Esophagus (tissue), 2 donors: ENCODE data around the gene AHNAK. TPM values are rescaled to one million over a fixed set of nuclear protein-coding genes. Genes with fewer than 3 reads are reported as not detected.
"Not testable (repeated sequence)": the region's sequence is repeated elsewhere in the genome, so short reads cannot be mapped to it uniquely, and the experiment has no call there.

Source experiments
- H3K27ac ChIP-seq, 2 donors: one replicate each; pipeline ENCODE4 v1.5.1; 2013; ENCODE audit warnings: low read depth in 2 of 2, mild to moderate bottlenecking in 2 of 2, inconsistent platforms in 1 of 2, low read length in 1 of 2, moderate library complexity in 1 of 2
- H3K27me3 ChIP-seq, 2 donors: one replicate each; pipeline ENCODE4 v1.6.1; 2013; ENCODE audit warnings: low read length in 2 of 2, control low read depth in 1 of 2, mild to moderate bottlenecking in 1 of 2; ENCODE audit not compliant: insufficient read depth in 2 of 2, control insufficient read depth in 1 of 2
- H3K36me3 ChIP-seq, 2 donors: one replicate each; pipeline ENCODE4 v1.6.1; 2013; ENCODE audit warnings: low read length in 1 of 2; ENCODE audit not compliant: control insufficient read depth in 2 of 2, insufficient read depth in 2 of 2
- H3K4me1 ChIP-seq, 2 donors: one replicate each; pipeline ENCODE4 v1.6.1; 2013; ENCODE audit warnings: low read length in 1 of 2; ENCODE audit not compliant: control insufficient read depth in 2 of 2, insufficient read depth in 2 of 2
- H3K4me3 ChIP-seq, 2 donors: one replicate each; pipeline ENCODE4 v1.5.1; 2013; ENCODE audit warnings: low read length in 2 of 2, mild to moderate bottlenecking in 2 of 2, low read depth in 1 of 2, moderate library complexity in 1 of 2
- H3K9me3 ChIP-seq, 2 donors: one replicate each; pipeline ENCODE4 v1.6.1; 2013; ENCODE audit warnings: mild to moderate bottlenecking in 2 of 2, low read depth in 1 of 2, low read length in 1 of 2, moderate library complexity in 1 of 2; ENCODE audit not compliant: control insufficient read depth in 2 of 2, insufficient read depth in 1 of 2
- WGBS, 2 donors: extraction: QIAGEN DNeasy Blood & Tissue Kit; methylation state at CpG; one replicate each; pipeline ENCODE4 v1.1.7; 2013; 5-methylcytosine and 5-hydroxymethylcytosine counted together
- polyA plus RNA-seq, 2 donors: library from polyadenylated mRNA; stranded (reverse); fragments of 200-250 nt; gene quantifications; one replicate each; pipeline ENCODE4 v1.2.3, GENCODE V29; 2013
- donor health status: healthy with polysubstance abuse.
- donor health status: Bipolar disorder and iron deficiency.

Gene AHNAK
- polyA plus RNA-seq, 2 donors, result 168 to 195 TPM

DNA sequence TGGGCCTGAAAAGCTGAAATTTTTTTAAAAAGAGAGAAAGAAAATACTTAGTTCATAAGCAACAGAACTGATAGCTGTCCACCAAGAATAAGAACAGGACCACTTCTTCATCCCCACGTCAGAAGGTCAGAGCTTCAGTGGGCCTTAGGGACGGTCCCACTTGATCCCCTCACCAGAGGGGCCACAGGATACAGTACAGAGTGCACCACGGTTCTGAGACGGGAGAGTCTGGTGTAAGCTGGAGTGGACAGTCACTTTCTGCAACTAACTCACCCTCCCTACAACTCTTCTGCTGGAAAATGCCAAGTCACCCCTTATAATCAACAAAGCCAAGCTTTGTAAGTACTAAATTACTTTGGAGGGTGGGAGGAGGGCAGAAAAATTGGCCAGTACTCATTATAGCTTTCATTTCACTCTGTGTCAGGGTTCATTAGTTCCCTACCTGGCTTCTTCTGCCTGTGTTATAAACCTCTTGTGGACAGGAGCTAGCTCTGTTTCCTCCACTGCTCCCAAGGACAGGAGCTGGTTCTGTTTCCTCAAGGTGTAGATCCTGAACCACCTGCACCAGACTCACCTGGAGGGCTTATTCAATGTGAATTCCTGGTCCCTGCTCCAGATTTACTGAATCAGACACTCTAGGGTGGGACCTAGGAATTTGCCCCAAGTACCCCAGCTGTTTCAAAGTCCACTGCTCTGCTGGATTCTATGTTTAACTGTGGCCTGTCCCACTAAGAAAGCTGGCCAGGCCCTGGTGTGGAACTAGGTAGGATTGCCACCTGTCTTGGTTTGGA lies 88.2 kb downstream of the AHNAK start:
- 44 to 56% methylated on average over 4 of the region's 4 CpGs for WGBS, 2 donors
- H3K27ac ChIP-seq, result no peak overlapping the region

DNA sequence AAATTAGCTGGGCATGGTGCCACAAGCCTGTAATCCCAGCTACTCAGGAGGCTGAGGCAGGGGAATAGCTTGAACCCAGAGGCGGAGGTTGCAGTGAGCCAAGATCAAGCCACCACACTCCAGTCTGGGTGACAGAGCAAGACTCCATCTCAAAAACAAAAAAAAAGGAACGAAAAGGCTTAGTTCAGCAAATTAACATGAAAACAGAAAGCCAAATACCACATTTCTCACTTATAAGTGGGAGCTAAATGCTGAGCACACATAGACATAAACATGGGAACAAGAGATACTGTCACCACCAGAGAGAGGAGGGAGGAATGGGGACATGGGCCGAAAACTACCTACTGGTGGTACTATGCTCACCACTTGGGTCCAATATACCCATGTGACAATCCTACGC lies 89.1 kb downstream of the AHNAK start:
- WGBS, 2 donors, result 81 to 85% methylated on average over 4 of the region's 4 CpGs
- Histone ChIP-seq H3K4me3 (no peak overlapping the region), H3K27ac (no peak overlapping the region), H3K36me3 (no peaks in the 10 kb centered on the region), H3K9me3 (no peaks in the 10 kb centered on the region), H3K4me1 (no peaks in the 10 kb centered on the region), H3K27me3 (no peaks in the 10 kb centered on the region)

More for the DNA sequence above, 88.2 kb downstream of the AHNAK start:
- no peaks in the 10 kb centered on the region for H3K9me3 ChIP-seq
- H3K4me1 ChIP-seq, result no peaks in the 10 kb centered on the region
- no peaks in the 10 kb centered on the region for H3K27me3 ChIP-seq
- H3K36me3 ChIP-seq, result no peaks in the 10 kb centered on the region
- no peak overlapping the region for H3K4me3 ChIP-seq

DNA sequence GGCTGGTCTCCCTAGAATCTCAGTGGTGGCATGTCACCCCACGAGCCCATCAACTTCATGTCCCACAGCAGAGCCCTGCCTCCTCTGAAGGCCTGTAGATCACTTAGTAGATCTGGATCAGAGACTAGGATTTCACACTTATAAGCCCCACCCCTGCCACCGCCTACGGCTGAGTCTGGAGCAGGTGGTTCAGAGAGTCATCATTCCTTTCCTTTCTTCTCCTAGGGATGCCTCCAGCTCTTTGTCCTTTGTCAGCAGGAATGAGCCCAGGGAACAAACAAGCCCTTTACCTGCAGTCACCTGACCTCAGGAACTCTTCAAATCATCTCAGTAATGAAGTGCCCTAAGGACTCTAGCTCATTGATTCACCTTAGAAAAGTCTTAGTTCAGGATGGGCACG lies 90.0 kb downstream of the AHNAK start:
- WGBS, 2 donors, result 66 to 78% methylated on average over 4 of the region's 4 CpGs
- Histone ChIP-seq H3K27ac (no peak overlapping the region), H3K4me1 (no peaks in the 10 kb centered on the region), H3K36me3 (no peaks in the 10 kb centered on the region), H3K9me3 (no peaks in the 10 kb centered on the region), H3K27me3 (no peaks in the 10 kb centered on the region), H3K4me3 (no peak overlapping the region)

DNA sequence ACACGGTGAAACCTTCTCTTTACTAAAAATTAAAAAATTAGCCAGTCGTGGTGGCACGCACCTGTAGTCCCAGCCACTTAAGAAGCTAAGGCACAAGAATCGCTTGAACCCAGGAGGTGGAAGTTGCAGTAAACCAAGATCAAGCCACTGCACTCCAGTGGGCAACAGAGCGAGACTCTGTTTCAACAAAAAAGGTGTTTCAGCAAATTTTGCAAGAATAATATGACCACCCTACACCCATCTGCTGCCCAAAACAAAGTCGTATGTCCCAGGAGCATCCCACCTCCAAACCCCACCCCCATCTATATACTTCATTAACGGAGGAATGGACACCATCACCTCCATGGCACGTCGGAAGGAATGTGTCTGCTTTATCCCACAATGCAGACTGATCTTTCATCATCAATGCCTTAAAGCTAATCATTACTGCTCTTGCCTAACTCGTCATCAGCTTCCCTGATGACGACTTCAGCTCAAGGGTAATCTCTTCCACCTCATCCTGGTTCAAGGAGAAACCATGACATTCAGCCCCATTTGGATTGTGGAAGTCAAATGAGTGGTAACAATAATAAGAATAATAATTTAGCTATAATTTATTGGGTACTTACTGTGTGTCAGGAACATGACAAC lies 93.7 kb downstream of the AHNAK start:
- Histone ChIP-seq H3K27ac (no peak overlapping the region), H3K9me3 (no peaks in the 10 kb centered on the region), H3K4me1 (peaks cover 0 to 3% of the 10 kb centered on the region in 2 donors), H3K36me3 (no peaks in the 10 kb centered on the region), H3K4me3 (no peak overlapping the region), H3K27me3 (no peaks in the 10 kb centered on the region)
- 94% methylated on average over 11 of the region's 11 CpGs for WGBS, 2 donors

DNA sequence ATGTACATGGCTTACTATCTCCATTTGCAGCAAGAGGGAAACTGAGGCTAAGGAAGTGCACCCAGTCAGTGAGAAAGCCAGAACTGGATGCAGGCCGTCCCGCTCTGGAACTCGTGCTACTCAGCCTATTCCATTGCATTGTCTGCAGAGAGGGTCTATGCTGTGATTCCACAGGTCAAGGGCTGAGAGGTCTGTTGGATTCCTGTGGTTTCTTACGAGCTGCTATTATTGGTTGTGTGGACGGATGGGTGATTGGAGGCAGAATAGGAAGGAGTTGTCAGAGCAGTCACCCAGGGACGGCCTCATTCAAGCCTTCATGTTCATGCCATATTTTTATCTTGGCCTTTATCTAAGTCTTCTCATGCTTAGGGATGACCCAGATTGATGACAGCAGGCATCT lies 94.3 kb downstream of the AHNAK start:
- Histone ChIP-seq H3K4me1 (peaks cover 0 to 3% of the 10 kb centered on the region in 2 donors), H3K36me3 (no peaks in the 10 kb centered on the region), H3K27me3 (no peaks in the 10 kb centered on the region), H3K4me3 (no peak overlapping the region), H3K9me3 (no peaks in the 10 kb centered on the region), H3K27ac (no peak overlapping the region)
- WGBS, 2 donors, result 89 to 95% methylated on average over 6 of the region's 6 CpGs

DNA sequence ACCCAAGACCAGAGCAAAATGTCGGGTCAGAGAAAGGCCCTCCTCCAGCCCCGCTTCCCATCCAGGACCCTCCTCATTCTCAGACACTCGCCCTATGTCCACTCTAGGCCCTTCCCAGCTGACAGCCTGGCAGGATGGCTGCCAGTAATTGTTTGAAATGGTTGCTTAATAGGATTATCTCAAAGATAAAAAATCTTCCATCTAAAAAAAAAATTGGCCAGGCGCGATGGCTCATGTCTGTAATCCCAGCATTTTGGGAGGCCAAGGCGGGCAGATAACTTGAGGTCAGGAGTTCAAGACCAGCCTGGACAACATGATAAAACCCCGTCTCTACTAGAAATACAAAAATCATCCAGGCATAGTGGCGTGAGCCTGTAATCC lies 95.4 kb downstream of the AHNAK start:
- Histone ChIP-seq H3K4me3 (no peak overlapping the region), H3K27me3 (no peaks in the 10 kb centered on the region), H3K9me3 (no peaks in the 10 kb centered on the region), H3K4me1 (peaks cover 0 to 3% of the 10 kb centered on the region in 2 donors), H3K36me3 (no peaks in the 10 kb centered on the region), H3K27ac (no peak overlapping the region)
- WGBS, 2 donors, result 84 to 85% methylated on average over 8 of the region's 8 CpGs

DNA sequence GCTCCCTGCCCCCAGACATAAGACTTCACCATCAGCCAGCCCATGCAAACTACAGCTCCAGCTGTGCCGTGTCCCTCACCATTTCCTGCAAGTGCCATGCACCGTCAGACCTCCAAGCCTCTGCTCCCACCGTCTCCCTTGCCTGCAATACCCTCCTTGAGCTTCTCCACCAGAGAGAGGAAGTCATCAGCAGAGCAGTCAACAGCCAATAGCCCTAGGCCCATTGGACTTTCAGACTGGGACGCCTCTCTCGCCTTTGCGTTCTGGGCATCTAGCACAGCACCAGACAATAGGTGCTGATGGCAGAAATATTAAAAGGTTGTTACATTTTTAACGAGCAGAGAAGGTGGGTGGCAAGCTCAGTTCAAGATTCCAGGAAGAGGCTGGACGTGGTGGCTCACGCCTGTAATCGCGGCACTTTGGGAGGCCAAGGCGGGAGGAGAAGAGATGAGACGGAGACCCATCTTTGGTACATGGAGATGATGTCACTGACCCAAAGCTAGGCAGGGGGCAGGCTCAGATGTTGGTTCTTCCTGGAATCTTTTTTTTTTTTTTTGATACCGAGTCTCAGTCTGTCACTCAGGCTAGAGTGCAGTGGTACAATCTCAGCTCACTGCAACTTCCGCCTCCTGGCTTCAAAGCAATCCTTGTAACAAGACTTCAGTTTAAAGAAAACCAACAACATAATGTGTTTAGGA lies 95.9 kb downstream of the AHNAK start:
- WGBS, 2 donors, result 92% methylated on average over 15 of the region's 15 CpGs
- Histone ChIP-seq H3K36me3 (no peaks in the 10 kb centered on the region), H3K9me3 (no peaks in the 10 kb centered on the region), H3K27ac (no peak overlapping the region), H3K27me3 (no peaks in the 10 kb centered on the region), H3K4me1 (peaks cover 3 to 4% of the 10 kb centered on the region in 2 donors), H3K4me3 (no peak overlapping the region)

DNA sequence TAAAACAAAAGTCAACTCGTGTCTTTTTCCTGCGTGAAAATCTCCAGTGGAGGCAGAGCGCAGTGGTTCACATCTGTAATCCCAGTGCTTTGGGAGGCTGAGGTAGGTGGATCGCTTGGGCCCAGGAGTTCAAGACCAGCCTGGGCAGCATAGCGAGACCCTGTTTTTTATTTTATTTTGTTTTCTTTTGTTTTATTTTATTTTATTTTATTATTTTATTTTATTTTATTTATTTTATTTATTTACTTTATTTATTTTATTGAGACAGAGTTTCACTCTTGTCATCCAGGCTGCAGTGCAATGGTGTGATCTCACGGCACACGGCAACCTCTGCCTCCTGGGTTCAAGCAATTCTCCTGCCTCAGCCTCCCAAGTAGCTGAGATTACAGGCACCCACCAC lies 96.7 kb downstream of the AHNAK start:
- H3K36me3 ChIP-seq, result not testable (repeated sequence)

DNA sequence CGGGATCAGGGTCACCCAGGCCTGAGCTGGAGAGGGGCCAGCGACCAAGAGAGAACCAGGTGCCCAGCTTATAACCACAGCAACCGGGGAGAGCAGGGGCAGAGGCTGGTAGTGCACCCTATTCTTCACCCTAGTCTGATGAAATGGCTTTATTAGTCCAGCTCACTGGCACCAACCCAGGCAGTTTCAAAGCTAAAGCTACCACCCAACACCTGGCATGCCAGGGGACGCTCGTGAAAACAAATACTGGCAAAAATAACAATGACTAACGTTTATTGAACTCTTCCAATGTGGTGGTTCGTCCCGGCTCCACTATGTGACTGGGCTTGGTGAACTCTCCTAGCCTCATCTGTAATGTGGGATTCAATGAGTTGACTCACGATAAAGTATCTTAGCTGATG lies 97.2 kb downstream of the AHNAK start:
- Histone ChIP-seq H3K27me3 (no peaks in the 10 kb centered on the region), H3K4me3 (no peak overlapping the region), H3K9me3 (no peaks in the 10 kb centered on the region), H3K4me1 (peaks cover 4 to 7% of the 10 kb centered on the region in 2 donors), H3K36me3 (no peaks in the 10 kb centered on the region), H3K27ac (no peak overlapping the region)
- 45 to 48% methylated on average over 9 of the region's 9 CpGs for WGBS, 2 donors

More for the DNA sequence above, 96.7 kb downstream of the AHNAK start:
- H3K9me3 ChIP-seq, H3K27me3 ChIP-seq, H3K27ac ChIP-seq, H3K4me3 ChIP-seq, H3K4me1 ChIP-seq: not testable (repeated sequence)
- 78 to 83% methylated on average over 7 of the region's 7 CpGs for WGBS, 2 donors
